Endothelial cell of umbilical vein (primary cell): ENCODE measurements around the gene ZNF366. TPM values are rescaled to one million over a fixed set of nuclear protein-coding genes. Genes with fewer than 3 reads are reported as not detected.

ENCODE experiments used
- BruUV-seq: library from RNA; stranded (reverse); fragments of 400-500 nt; replicated peaks from 2 replicates; lab custom pipeline; 2021; lab: Mats Ljungman, UMichigan
- CTCF ChIA-PET: fragments of 300-600, 350-600 bp; sonication (Branson Sonifier 250); formaldehyde crosslinking; loops from one replicate; lab custom pipeline; 2021; ENCODE audit warnings: antibody characterized with exemption, inconsistent platforms; lab: Charles Lee
- POLR2A ChIA-PET: fragments of 300-600, 350-600 bp; sonication (Branson Sonifier 250); formaldehyde crosslinking; loops from one replicate; lab custom pipeline; 2021; ENCODE audit warnings: antibody characterized with exemption, inconsistent platforms; lab: Charles Lee
- DNase-seq: peaks from one replicate; pipeline ENCODE4 v3.0.0-alpha.2; 2011; ENCODE audit warnings: low read depth, low spot score
- FAIRE-seq: peaks from 2 replicates; lab custom pipeline; 2011; peaks lifted over from hg19 to GRCh38; lab: Jason Lieb, UNC
- H2AFZ ChIP-seq: 2 replicates; pipeline ENCODE4 v1.6.0; 2012; ENCODE audit warnings: low read depth, low read length, control low read depth, inconsistent platforms
- H3K27ac ChIP-seq: 2 replicates; pipeline ENCODE4 v1.5.1; 2011; ENCODE audit warnings: low read depth, mild to moderate bottlenecking, control low read depth, low read length, moderate library complexity; ENCODE audit not compliant: insufficient read depth
- H3K27me3 ChIP-seq, 2 experiments: 2 replicates each; pipeline versions ENCODE4 v1.6.0 to v1.6.1; 2011; ENCODE audit warnings: low read length in 2 of 2, mixed read lengths in 1 of 2; ENCODE audit not compliant: control insufficient read depth in 2 of 2, insufficient read depth in 2 of 2
- H3K36me3 ChIP-seq, 2 experiments: 2 replicates in 1 of 2; 3 replicates in 1 of 2; pipeline ENCODE4 v1.5.1; 2011; ENCODE audit warnings: low read length in 2 of 2, mild to moderate bottlenecking in 1 of 2, moderate library complexity in 1 of 2; ENCODE audit not compliant: control insufficient read depth in 2 of 2, insufficient read depth in 2 of 2; ENCODE audit errors: extremely low read depth in 1 of 2
- H3K4me1 ChIP-seq: 3 replicates; pipeline ENCODE4 v1.5.1; 2011; ENCODE audit warnings: mild to moderate bottlenecking, low read length; ENCODE audit not compliant: control insufficient read depth, insufficient read depth; ENCODE audit errors: extremely low read depth
- H3K4me2 ChIP-seq: 2 replicates; pipeline ENCODE4 v1.6.1; 2011; ENCODE audit warnings: low read length, control low read depth, mixed read lengths; ENCODE audit not compliant: insufficient read depth
- H3K4me3 ChIP-seq, 3 experiments: fragments of 200-600 bp in 1 of 3; sonication (generic), shearing (Covaris generic) in 1 of 3; replicated peaks in 1 of 3; 2 replicates each; pipeline ENCODE4 v1.5.1; 2011 to 2016; ENCODE audit warnings: control low read depth in 3 of 3, low read length in 3 of 3, mild to moderate bottlenecking in 2 of 3, inconsistent platforms in 1 of 3, low read depth in 1 of 3, moderate library complexity in 1 of 3; ENCODE audit not compliant: insufficient read depth in 1 of 3
- H3K79me2 ChIP-seq: 2 replicates; pipeline ENCODE4 v1.6.0; 2012; ENCODE audit warnings: low read length, inconsistent platforms; ENCODE audit not compliant: control insufficient read depth, insufficient read depth
- H3K9ac ChIP-seq: replicated peaks from 2 replicates; pipeline ENCODE3; 2011; ENCODE audit warnings: low read length, control low read depth; ENCODE audit not compliant: insufficient read depth; ENCODE audit errors: extremely low read depth
- H3K9me1 ChIP-seq: replicated peaks from 3 replicates; pipeline ENCODE4 v1.6.0; 2011; ENCODE audit warnings: mild to moderate bottlenecking, low read length; ENCODE audit not compliant: control insufficient read depth, insufficient read depth; ENCODE audit errors: extremely low read depth
- H3K9me3 ChIP-seq: replicated peaks from 2 replicates; pipeline ENCODE4 v1.5.1; 2012; ENCODE audit warnings: low read length, inconsistent platforms; ENCODE audit not compliant: control insufficient read depth, insufficient read depth
- H4K20me1 ChIP-seq: replicated peaks from 2 replicates; pipeline ENCODE3; 2011; ENCODE audit warnings: mild to moderate bottlenecking, low read length; ENCODE audit not compliant: control insufficient read depth, insufficient read depth; ENCODE audit errors: extremely low read depth
- EZH2 ChIP-seq: IDR thresholded peaks from 2 replicates; pipeline ENCODE4 v1.6.1; 2012; ENCODE audit warnings: borderline replicate concordance, low read depth, mild to moderate bottlenecking, moderate library complexity, low read length, inconsistent platforms; ENCODE audit not compliant: severe bottlenecking
- FOS ChIP-seq: IDR thresholded peaks from 2 replicates; pipeline ENCODE4 v1.6.1; 2011; ENCODE audit warnings: mild to moderate bottlenecking, low read length, moderate library complexity, borderline replicate concordance; ENCODE audit not compliant: insufficient read depth
- GATA2 ChIP-seq: IDR thresholded peaks from 2 replicates; pipeline ENCODE4 v1.7.0; 2011; ENCODE audit warnings: low read depth, mild to moderate bottlenecking, moderate library complexity, mixed read lengths, low read length; ENCODE audit not compliant: insufficient read length, insufficient read depth
- JUN ChIP-seq: IDR thresholded peaks from 2 replicates; pipeline ENCODE4 v1.6.1; 2011; ENCODE audit warnings: borderline replicate concordance, low read depth; ENCODE audit not compliant: insufficient read length, insufficient read depth
- MYC ChIP-seq: IDR thresholded peaks from one replicate; pipeline ENCODE4 v1.6.1; 2011; ENCODE audit warnings: mild to moderate bottlenecking, low read depth, low read length
- POLR2A ChIP-seq: IDR thresholded peaks from 2 replicates; pipeline ENCODE4 v1.6.1; 2012; ENCODE audit warnings: low read depth, mild to moderate bottlenecking, control low read depth, low read length
- POLR2AphosphoS5 ChIP-seq: IDR thresholded peaks from 2 replicates; pipeline ENCODE4 v1.6.1; 2012; ENCODE audit warnings: low read depth, mild to moderate bottlenecking, control low read depth, low read length, moderate library complexity; ENCODE audit not compliant: insufficient read depth
- dilution Hi-C: fragments of 300-500 bp; cut with MboI; formaldehyde crosslinking; loops from one replicate; pipeline ENCODE4 v1.15.0; 2019; ENCODE audit warnings: low sequenced_read_pairs; ENCODE audit not compliant: extremely low pct_ligation_motif_present
- intact Hi-C: fragments of 100-400 bp; cut with micrococcal nuclease; formaldehyde crosslinking; loops from one replicate; pipeline ENCODE4 v1.10.0; 2022
- polyA plus RNA-seq, 4 experiments: library from polyadenylated mRNA; depleted of rRNA in 3 of 4; stranded (reverse) in 3 of 4; unstranded in 1 of 4; fragments of >200 nt; gene quantifications; 2 replicates each; pipeline versions ENCODE4 v1.2.1 to v1.2.3, GENCODE V29; 2011 to 2012; ENCODE audit warnings: missing spikeins in 1 of 4
- total RNA-seq: library from RNA; stranded (reverse); gene quantifications from 2 replicates; pipeline ENCODE4 v1.2.3, GENCODE V29; 2021
- TF ChIP-seq, protein P1 (sequence below): IDR thresholded peaks from 2 replicates; pipeline ENCODE4 v1.6.1; 2011; ENCODE audit not compliant: insufficient read depth, insufficient read length
- TF ChIP-seq, protein P2 (sequence below), 2 donors: IDR thresholded peaks; 1 replicate in 1 of 2; 2 replicates in 1 of 2; pipeline ENCODE4 v1.5.1; 2011; ENCODE audit warnings: low read length in 2 of 2, mild to moderate bottlenecking in 2 of 2, moderate library complexity in 2 of 2, control low read depth in 1 of 2, inconsistent platforms in 1 of 2, low read depth in 1 of 2; ENCODE audit not compliant: insufficient read depth in 1 of 2; ENCODE audit errors: extremely low read depth in 1 of 2

Gene ZNF366
- total and polyA plus RNA-seq, 2 donors (not counting 3 experiments of a cell fraction or from before 2014, with no cell fraction given), result 1.3 to 4.1 TPM

DNA sequence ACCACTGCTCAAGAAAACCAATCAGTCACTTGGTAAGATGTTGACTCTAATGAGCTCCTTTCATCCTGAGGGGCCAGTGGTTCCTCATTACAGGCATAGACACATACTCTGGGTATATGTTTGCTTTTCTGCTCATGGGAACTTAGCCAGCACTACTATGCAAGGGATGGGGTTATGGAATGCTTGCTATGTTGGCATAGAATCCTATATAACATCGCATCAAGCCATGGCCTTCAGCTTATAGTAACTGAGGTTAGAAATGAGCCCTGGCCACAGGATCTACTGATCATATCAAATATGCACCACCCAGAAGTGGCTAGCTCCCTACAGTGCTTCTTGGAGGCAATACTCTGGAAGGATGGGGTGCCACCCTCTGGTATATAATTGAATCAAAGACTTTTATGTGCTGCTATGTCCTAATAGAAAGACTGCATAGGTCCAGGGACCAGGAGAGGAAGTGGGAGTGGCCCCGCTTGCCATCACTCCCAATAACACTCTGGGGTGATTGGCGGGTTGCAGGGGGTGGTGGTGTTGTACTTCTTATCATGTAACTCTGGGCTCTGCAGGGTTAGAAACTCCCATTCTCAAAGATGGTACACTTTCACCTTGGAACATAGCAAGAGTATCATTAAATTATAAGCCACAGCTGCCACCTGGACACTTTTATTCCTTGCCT is 70.3 kb downstream of the ZNF366 start:
- DNase-seq (no peak), FAIRE-seq (no peak)
- intact Hi-C loops, result no loop called here
- Histone ChIP-seq H2AFZ (no peak overlapping the region), H3K4me2 (no peak overlapping the region), H3K36me3 (no peaks in the 10 kb centered on the region), H4K20me1 (no peaks in the 10 kb centered on the region), H3K79me2 (no peaks in the 10 kb centered on the region), H3K27me3 (no peaks in the 10 kb centered on the region), H3K4me3 (no peak overlapping the region), H3K4me1 (peaks cover 14% of the 10 kb centered on the region), H3K9me3 (no peaks in the 10 kb centered on the region), H3K9me1 (no peaks in the 10 kb centered on the region), H3K9ac (no peak overlapping the region), H3K27ac (no peak overlapping the region)
- dilution Hi-C loops, result no loop called here
- BruUV-seq, result no TSS peak
- POLR2A ChIA-PET, result no interaction called here
- TF ChIP-seq FOS (no peak), POLR2A (no peak), POLR2AphosphoS5 (no peak), EZH2 (no peak), MYC (no peak), GATA2 (no peak), JUN (no peak)
- TF ChIP-seq, protein P1, sequence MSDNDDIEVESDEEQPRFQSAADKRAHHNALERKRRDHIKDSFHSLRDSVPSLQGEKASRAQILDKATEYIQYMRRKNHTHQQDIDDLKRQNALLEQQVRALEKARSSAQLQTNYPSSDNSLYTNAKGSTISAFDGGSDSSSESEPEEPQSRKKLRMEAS, result no peak
- TF ChIP-seq, protein P2, sequence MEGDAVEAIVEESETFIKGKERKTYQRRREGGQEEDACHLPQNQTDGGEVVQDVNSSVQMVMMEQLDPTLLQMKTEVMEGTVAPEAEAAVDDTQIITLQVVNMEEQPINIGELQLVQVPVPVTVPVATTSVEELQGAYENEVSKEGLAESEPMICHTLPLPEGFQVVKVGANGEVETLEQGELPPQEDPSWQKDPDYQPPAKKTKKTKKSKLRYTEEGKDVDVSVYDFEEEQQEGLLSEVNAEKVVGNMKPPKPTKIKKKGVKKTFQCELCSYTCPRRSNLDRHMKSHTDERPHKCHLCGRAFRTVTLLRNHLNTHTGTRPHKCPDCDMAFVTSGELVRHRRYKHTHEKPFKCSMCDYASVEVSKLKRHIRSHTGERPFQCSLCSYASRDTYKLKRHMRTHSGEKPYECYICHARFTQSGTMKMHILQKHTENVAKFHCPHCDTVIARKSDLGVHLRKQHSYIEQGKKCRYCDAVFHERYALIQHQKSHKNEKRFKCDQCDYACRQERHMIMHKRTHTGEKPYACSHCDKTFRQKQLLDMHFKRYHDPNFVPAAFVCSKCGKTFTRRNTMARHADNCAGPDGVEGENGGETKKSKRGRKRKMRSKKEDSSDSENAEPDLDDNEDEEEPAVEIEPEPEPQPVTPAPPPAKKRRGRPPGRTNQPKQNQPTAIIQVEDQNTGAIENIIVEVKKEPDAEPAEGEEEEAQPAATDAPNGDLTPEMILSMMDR (IDR thresholded peaks at IDR 0.05; ENCODE audit: extremely low read depth in 1 of 2, insufficient read depth in 1 of 2, low read depth in 1 of 2, low read length in 2 of 2), result no peak
- CTCF ChIA-PET, result interaction anchor here (1.0 to 3.9 kb wide), 2 partner anchors 15 to 87 kb away, joined by 3 to 20 read pairs; no protein-coding TSS in a partner anchor
